ENCODE data around the gene EPB42.
"Not testable (repeated sequence)": the region's sequence is repeated elsewhere in the genome, so short reads cannot be mapped to it uniquely, and the experiment has no call there.

GRCh38 chr15:43177147-43177546 lies 43.7 kb downstream of the EPB42 start:
- not testable (repeated sequence) for TF ChIP-seq CTCF, POLR2AphosphoS5, POLR2A (IDR thresholded peaks at IDR 0.05)

All from stomach (tissue), 4 donors.